ENCODE measurements around the gene PHF14.

PHF14 gene

DNA sequence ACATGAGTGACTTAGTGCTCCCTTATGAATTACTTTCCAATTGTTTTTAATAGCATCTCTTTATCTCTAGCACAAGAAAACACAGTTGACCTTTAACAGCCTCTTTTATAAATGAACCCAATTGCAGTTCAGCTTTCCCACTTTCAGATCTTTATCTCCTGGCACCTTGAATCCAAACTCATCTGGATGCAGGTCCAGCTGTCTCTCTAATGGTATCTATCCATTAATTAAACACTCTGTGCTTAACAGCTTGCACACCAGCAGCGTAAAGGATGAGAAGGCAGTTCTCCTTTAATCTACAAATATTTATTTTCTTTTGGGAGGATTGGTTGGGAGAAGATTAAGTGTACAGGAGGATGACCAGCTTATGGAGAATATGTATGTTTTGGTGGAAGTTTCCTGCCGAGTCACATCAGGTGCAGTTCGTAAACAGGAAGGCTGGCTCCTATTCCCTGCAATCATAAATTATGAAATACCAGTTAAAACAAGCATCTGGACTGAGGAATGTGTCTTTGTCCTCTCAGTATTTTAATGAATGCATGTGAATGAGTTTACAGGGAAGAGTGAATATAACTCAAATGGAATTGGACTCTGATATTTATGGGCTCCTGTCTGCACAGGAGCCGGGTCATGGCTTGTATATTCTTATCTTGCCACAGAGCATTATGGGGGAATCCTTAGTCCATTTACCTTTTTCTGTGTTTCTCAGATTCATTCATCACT is 232.7 kb downstream of the PHF14 start:
- H3K4me1 ChIP-seq, result no peaks in the 10 kb centered on the region
- intact Hi-C loops (cut with DNase I; ENCODE audit: low total_unique reads), result no loop called here

DNA sequence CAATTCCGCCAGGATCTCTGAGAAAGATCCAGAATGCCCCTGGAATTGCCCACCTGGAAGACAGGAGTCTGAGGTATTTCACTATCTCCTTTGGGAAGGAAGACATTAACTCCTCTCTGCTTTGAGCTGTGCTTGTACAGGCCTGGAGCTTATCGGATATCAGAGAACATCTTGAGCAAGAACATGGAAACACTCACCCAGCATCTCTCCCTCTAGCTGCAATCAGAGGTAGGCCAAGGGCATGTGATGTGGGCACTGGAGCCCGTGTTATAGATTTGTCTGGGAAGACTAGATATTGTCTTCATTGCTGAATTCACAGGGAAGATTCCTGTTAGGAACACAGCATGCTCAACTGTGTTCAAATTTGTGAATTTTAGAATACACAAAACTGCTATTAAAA is 233.9 kb downstream of the PHF14 start:
- intact Hi-C loops (cut with DNase I; ENCODE audit: low total_unique reads), result no loop called here
- Histone ChIP-seq H3K27ac (no peak overlapping the region), H3K4me1 (no peaks in the 10 kb centered on the region), H3K9me3 (no peaks in the 10 kb centered on the region), H3K36me3 (no peaks in the 10 kb centered on the region), H3K4me3 (no peak overlapping the region), H3K27me3 (no peaks in the 10 kb centered on the region)
- TF ChIP-seq, protein P1, sequence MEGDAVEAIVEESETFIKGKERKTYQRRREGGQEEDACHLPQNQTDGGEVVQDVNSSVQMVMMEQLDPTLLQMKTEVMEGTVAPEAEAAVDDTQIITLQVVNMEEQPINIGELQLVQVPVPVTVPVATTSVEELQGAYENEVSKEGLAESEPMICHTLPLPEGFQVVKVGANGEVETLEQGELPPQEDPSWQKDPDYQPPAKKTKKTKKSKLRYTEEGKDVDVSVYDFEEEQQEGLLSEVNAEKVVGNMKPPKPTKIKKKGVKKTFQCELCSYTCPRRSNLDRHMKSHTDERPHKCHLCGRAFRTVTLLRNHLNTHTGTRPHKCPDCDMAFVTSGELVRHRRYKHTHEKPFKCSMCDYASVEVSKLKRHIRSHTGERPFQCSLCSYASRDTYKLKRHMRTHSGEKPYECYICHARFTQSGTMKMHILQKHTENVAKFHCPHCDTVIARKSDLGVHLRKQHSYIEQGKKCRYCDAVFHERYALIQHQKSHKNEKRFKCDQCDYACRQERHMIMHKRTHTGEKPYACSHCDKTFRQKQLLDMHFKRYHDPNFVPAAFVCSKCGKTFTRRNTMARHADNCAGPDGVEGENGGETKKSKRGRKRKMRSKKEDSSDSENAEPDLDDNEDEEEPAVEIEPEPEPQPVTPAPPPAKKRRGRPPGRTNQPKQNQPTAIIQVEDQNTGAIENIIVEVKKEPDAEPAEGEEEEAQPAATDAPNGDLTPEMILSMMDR (IDR thresholded peaks at IDR 0.05), result no peak
- DNase-seq, result no peak

More for the DNA sequence above, 232.7 kb downstream of the PHF14 start:
- Histone ChIP-seq H3K27me3 (no peaks in the 10 kb centered on the region), H3K4me3 (no peak overlapping the region), H3K9me3 (no peaks in the 10 kb centered on the region), H3K36me3 (no peaks in the 10 kb centered on the region), H3K27ac (no peak overlapping the region)
- DNase-seq, result no peak
- TF ChIP-seq, protein P1 (IDR thresholded peaks at IDR 0.05), result no peak

DNA sequence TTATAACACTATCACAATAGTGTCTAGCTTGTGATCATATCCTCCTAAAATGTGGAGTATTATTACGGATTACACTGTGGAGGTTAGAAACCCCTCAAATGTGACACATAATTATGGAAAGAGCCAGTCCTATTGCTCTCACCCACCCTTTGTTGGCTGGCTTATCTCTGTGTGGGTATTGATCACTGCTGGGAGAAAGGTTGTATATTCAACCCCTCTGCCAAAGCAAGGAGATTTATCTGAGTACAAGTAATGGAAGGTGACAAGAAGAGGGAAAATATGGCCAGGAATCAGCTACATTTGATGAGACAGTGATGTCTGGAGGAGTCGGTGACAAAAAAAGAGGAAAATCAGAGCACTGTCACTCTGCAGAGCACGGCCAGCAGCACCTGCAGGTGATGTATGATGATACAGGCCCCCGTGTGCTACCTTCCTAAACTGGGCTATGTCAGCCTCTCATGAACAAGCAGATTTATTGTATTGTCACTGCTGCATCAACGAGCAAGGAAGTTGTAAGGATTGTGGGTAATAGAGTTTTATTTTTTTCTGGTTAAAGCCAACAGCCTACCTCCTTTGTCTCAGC is 235.3 kb downstream of the PHF14 start:
- intact Hi-C loops (cut with DNase I; ENCODE audit: low total_unique reads), result no loop called here
- TF ChIP-seq, protein P1 (IDR thresholded peaks at IDR 0.05), result no peak

GRCh38 chr7:11210374-11210773 is 236.7 kb downstream of the PHF14 start:
- H3K9me3 ChIP-seq, result no peaks in the 10 kb centered on the region
- intact Hi-C loops (cut with DNase I; ENCODE audit: low total_unique reads), result no loop called here
- H3K27me3 ChIP-seq, result no peaks in the 10 kb centered on the region
- H3K36me3 ChIP-seq, result no peaks in the 10 kb centered on the region
- H3K4me3 ChIP-seq, result no peak overlapping the region
- H3K4me1 ChIP-seq, result no peaks in the 10 kb centered on the region
- TF ChIP-seq, protein P1 (IDR thresholded peaks at IDR 0.05), result no peak
- no peak for DNase-seq
- no peak overlapping the region for H3K27ac ChIP-seq

More for the DNA sequence above, 235.3 kb downstream of the PHF14 start:
- no peaks in the 10 kb centered on the region for H3K4me1 ChIP-seq
- H3K27ac ChIP-seq, result no peak overlapping the region
- no peak overlapping the region for H3K4me3 ChIP-seq
- no peaks in the 10 kb centered on the region for H3K27me3 ChIP-seq
- no peaks in the 10 kb centered on the region for H3K9me3 ChIP-seq
- H3K36me3 ChIP-seq, result no peaks in the 10 kb centered on the region
- DNase-seq, result no peak

DNA sequence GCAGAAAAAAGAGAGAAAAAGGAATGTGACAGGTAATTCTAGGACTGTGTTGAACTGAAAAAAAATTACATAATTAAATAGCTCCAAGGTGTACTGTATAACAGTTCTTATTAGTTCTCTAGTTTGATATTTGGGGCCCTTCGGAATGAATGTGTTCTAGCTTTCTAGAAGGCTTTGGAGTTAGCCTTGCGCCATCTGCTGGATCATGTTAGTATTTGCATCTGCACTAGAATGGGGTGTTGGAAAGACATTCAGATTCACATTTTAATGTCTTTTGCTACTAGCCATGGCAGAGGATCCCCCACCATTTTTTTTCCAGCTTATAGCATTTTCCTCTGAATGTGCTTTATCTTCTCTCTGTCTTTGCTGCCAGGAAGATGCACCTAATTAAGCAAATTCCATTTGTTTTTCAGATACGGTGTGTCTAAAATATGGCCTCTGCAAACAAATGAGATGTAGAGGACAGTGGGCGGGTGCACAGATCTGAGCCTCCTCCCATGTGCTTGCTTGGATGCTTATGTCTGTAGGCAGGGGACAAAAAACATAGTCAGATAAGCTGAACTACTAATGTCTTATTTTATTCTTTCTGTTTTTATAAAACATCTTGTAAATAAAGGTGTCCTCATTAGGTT is 238.5 kb downstream of the PHF14 start:
- TF ChIP-seq, protein P1 (IDR thresholded peaks at IDR 0.05), result peak; percentile 59 to 80
- intact Hi-C loops (cut with DNase I; ENCODE audit: low total_unique reads), result no loop called here
- DNase-seq, result no peak

More for the DNA sequence above, 238.5 kb downstream of the PHF14 start:
- Histone ChIP-seq H3K36me3 (no peaks in the 10 kb centered on the region), H3K27ac (no peak overlapping the region), H3K4me1 (no peaks in the 10 kb centered on the region), H3K27me3 (no peaks in the 10 kb centered on the region), H3K4me3 (no peak overlapping the region), H3K9me3 (no peaks in the 10 kb centered on the region)

Measured in tibial artery (tissue), 4 donors.